H9 (cell line): ENCODE measurements around the gene NAPEPLD. TPM values are rescaled to one million over a fixed set of nuclear protein-coding genes. Genes with fewer than 3 reads are reported as not detected.

Source experiments
- DNase-seq: peaks from one replicate; pipeline ENCODE4 v3.0.0-alpha.2; 2017
- H2AFZ ChIP-seq: one replicate; pipeline ENCODE4 v1.6.1; 2013; ENCODE audit warnings: mild to moderate bottlenecking, low read length, control low read depth, moderate library complexity
- H2AK5ac ChIP-seq: 2 replicates; pipeline ENCODE4 v1.6.1; 2013; ENCODE audit warnings: low read length, control low read depth, mixed read lengths; ENCODE audit not compliant: insufficient read length
- H2BK120ac ChIP-seq: one replicate; pipeline ENCODE4 v1.6.1; 2013; ENCODE audit warnings: low read depth, mild to moderate bottlenecking, low read length, control low read depth, inconsistent platforms; ENCODE audit not compliant: poor library complexity, severe bottlenecking
- H2BK12ac ChIP-seq: 2 replicates; pipeline ENCODE4 v1.6.1; 2013; ENCODE audit warnings: low read length, control low read depth, mixed read lengths, low read depth; ENCODE audit not compliant: insufficient read length
- H2BK15ac ChIP-seq: 2 replicates; pipeline ENCODE4 v1.6.1; 2013; ENCODE audit warnings: low read depth, low read length, control low read depth
- H2BK20ac ChIP-seq: one replicate; pipeline ENCODE4 v1.6.1; 2013; ENCODE audit warnings: low read depth, mild to moderate bottlenecking, low read length, control low read depth, inconsistent platforms; ENCODE audit not compliant: poor library complexity, severe bottlenecking
- H2BK5ac ChIP-seq: 2 replicates; pipeline ENCODE4 v1.6.1; 2013; ENCODE audit warnings: low read length, control low read depth, mixed read lengths; ENCODE audit not compliant: insufficient read length
- H3K14ac ChIP-seq: 2 replicates; pipeline ENCODE4 v1.6.1; 2013; ENCODE audit warnings: low read length, control low read depth; ENCODE audit not compliant: insufficient read depth
- H3K18ac ChIP-seq: 2 replicates; pipeline ENCODE4 v1.6.1; 2013; ENCODE audit warnings: low read depth, mild to moderate bottlenecking, mixed read lengths, low read length, control low read depth; ENCODE audit not compliant: insufficient read length
- H3K23ac ChIP-seq: 2 replicates; pipeline ENCODE4 v1.6.1; 2013; ENCODE audit warnings: low read length, control low read depth, mixed read lengths, low read depth; ENCODE audit not compliant: insufficient read length
- H3K23me2 ChIP-seq: 2 replicates; pipeline ENCODE4 v1.6.1; 2013; ENCODE audit warnings: low read depth, mild to moderate bottlenecking, mixed read lengths, low read length, control low read depth; ENCODE audit not compliant: insufficient read length, poor library complexity, severe bottlenecking
- H3K27ac ChIP-seq: 2 replicates; pipeline ENCODE4 v1.5.1; 2013; ENCODE audit warnings: low read length, control low read depth, mixed read lengths, low read depth; ENCODE audit not compliant: insufficient read length
- H3K27me3 ChIP-seq: 2 replicates; pipeline ENCODE4 v1.6.1; 2013; ENCODE audit warnings: low read length, control low read depth, inconsistent platforms; ENCODE audit not compliant: insufficient read depth
- H3K4ac ChIP-seq: 2 replicates; pipeline ENCODE4 v1.6.1; 2013; ENCODE audit warnings: low read depth, mild to moderate bottlenecking, control low read depth, inconsistent platforms, low read length, moderate library complexity
- H3K4me1 ChIP-seq: 2 replicates; pipeline ENCODE4 v1.6.1; 2013; ENCODE audit warnings: low read length, control low read depth, inconsistent platforms; ENCODE audit not compliant: insufficient read depth
- H3K4me2 ChIP-seq: 2 replicates; pipeline ENCODE4 v1.6.1; 2013; ENCODE audit warnings: low read length, control low read depth, mixed read lengths; ENCODE audit not compliant: insufficient read length, insufficient read depth
- H3K56ac ChIP-seq: 2 replicates; pipeline ENCODE4 v1.6.1; 2013; ENCODE audit warnings: low read depth, mild to moderate bottlenecking, mixed read lengths, low read length, control low read depth; ENCODE audit not compliant: insufficient read length
- H3K79me1 ChIP-seq: 2 replicates; pipeline ENCODE4 v1.6.1; 2013; ENCODE audit warnings: low read depth, mild to moderate bottlenecking, moderate library complexity, low read length, control low read depth, inconsistent platforms; ENCODE audit not compliant: insufficient read depth, poor library complexity, severe bottlenecking
- H3K79me2 ChIP-seq: 2 replicates; pipeline ENCODE4 v1.6.1; 2013; ENCODE audit warnings: low read length, control low read depth, inconsistent platforms; ENCODE audit not compliant: insufficient read depth
- H3K9ac ChIP-seq: 2 replicates; pipeline ENCODE4 v1.6.1; 2013; ENCODE audit warnings: low read length, control low read depth, mixed read lengths; ENCODE audit not compliant: insufficient read length; ENCODE audit errors: extremely low read depth
- H3K9me3 ChIP-seq: one replicate; pipeline ENCODE4 v1.6.1; 2013; ENCODE audit warnings: low read depth, low read length, inconsistent platforms; ENCODE audit not compliant: control insufficient read depth
- H3T11ph ChIP-seq: one replicate; pipeline ENCODE4 v1.6.1; 2013; ENCODE audit warnings: mild to moderate bottlenecking, low read length, control low read depth, inconsistent platforms
- H4K20me1 ChIP-seq: one replicate; pipeline ENCODE4 v1.6.1; 2013; ENCODE audit not compliant: control insufficient read depth, insufficient read length, insufficient read depth
- H4K5ac ChIP-seq: 2 replicates; pipeline ENCODE4 v1.6.1; 2013; ENCODE audit warnings: low read depth, mild to moderate bottlenecking, mixed read lengths, low read length, control low read depth; ENCODE audit not compliant: insufficient read length
- H4K8ac ChIP-seq: replicated peaks from 2 replicates; pipeline ENCODE4 v1.6.1; 2013; ENCODE audit warnings: low read length, control low read depth, mixed read lengths, low read depth; ENCODE audit not compliant: insufficient read length
- H4K91ac ChIP-seq: 2 replicates; pipeline ENCODE4 v1.6.1; 2013; ENCODE audit warnings: low read depth, mild to moderate bottlenecking, moderate library complexity, mixed read lengths, low read length, control low read depth; ENCODE audit not compliant: insufficient read length
- H3K27ac Mint-ChIP-seq, 3 experiments: 2 replicates in 2 of 3; 3 replicates in 1 of 3; pipeline ENCODE4 v1.8.0; 2020 to 2021; ENCODE audit warnings: mixed read lengths in 3 of 3, mild to moderate bottlenecking in 1 of 3, moderate library complexity in 1 of 3
- H3K27me3 Mint-ChIP-seq: 2 replicates; pipeline ENCODE4 v1.8.0; 2021; ENCODE audit warnings: low read depth, mild to moderate bottlenecking, moderate library complexity, mixed read lengths
- H3K36me3 Mint-ChIP-seq, 3 experiments: 2 replicates in 2 of 3; 3 replicates in 1 of 3; pipeline ENCODE4 v1.8.0; 2020 to 2021; ENCODE audit warnings: low read depth in 3 of 3, mixed read lengths in 3 of 3; ENCODE audit not compliant: insufficient read depth in 1 of 3
- H3K4me1 Mint-ChIP-seq, 2 experiments: 2 replicates each; pipeline ENCODE4 v1.8.0; 2020; ENCODE audit warnings: mixed read lengths in 2 of 2
- H3K4me3 Mint-ChIP-seq, 2 experiments: 2 replicates in 1 of 2; 3 replicates in 1 of 2; pipeline ENCODE4 v1.8.0; 2020 to 2021; ENCODE audit warnings: mild to moderate bottlenecking in 2 of 2, mixed read lengths in 2 of 2, moderate library complexity in 1 of 2
- H3K9me3 Mint-ChIP-seq, 2 experiments: 2 replicates in 1 of 2; 3 replicates in 1 of 2; pipeline ENCODE4 v1.8.0; 2020; ENCODE audit warnings: mild to moderate bottlenecking in 2 of 2, mixed read lengths in 2 of 2, moderate library complexity in 1 of 2
- total RNA-seq: library from RNA; stranded (reverse); gene quantifications from 2 replicates; pipeline ENCODE4 v1.2.1, GENCODE V29; 2021
- TF ChIP-seq, protein P1 (sequence below): fragments of 200-600 bp; sonication (generic); conservative IDR thresholded peaks from 3 replicates; pipeline ENCODE4 v1.8.0; 2021; ENCODE audit warnings: antibody characterized with exemption, mild to moderate bottlenecking

The NAPEPLD gene
- total RNA-seq, 1 experiment from 2014 or later = 9.3 TPM

DNA sequence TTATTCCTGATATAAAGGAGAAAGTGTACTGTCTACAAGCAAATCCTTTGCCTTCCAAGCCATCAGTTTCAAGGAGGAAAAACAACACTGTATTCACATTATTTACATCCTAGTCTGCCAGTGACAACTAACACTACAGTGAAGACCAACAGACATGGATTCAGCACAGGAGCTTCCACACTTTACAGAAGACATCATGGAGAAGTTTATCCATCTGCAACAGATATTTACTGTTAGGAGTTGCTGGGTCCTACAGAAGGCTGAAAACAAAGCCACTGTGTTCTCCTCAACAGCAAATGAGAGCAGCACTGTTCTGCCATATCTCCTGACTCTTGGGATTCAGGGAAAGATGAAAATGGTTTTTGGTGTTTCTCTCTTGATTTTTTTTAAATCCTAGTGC is 31.9 kb downstream of the NAPEPLD start:
- no peak overlapping the region for H3K56ac ChIP-seq
- no peak overlapping the region for H2BK120ac ChIP-seq
- no peaks in the 10 kb centered on the region for H3K23me2 ChIP-seq
- Mint-ChIP-seq H3K9me3 (no peaks in the 10 kb centered on the region), H3K27me3 (no peaks in the 10 kb centered on the region), H3K36me3 (peaks cover 12 to 16% (median 15%) of the 10 kb centered on the region in 3 experiments; a peak in 6 of 7 replicates), H3K4me1 (no peaks in the 10 kb centered on the region), H3K4me3 (no peak overlapping the region), H3K27ac (no peak overlapping the region)
- no peaks in the 10 kb centered on the region for H3K79me1 ChIP-seq
- H2AK5ac ChIP-seq = no peak overlapping the region
- no peak overlapping the region for H4K91ac ChIP-seq
- no peak overlapping the region for H3K27ac ChIP-seq
- no peak overlapping the region for H2BK12ac ChIP-seq
- H4K20me1 ChIP-seq = no peaks in the 10 kb centered on the region
- no peak overlapping the region for H3K4ac ChIP-seq
- no peak overlapping the region for H3K18ac ChIP-seq
- no peak overlapping the region for H2AFZ ChIP-seq
- no peaks in the 10 kb centered on the region for H3K9me3 ChIP-seq
- H3K23ac ChIP-seq = no peak overlapping the region
- TF ChIP-seq, protein P1, sequence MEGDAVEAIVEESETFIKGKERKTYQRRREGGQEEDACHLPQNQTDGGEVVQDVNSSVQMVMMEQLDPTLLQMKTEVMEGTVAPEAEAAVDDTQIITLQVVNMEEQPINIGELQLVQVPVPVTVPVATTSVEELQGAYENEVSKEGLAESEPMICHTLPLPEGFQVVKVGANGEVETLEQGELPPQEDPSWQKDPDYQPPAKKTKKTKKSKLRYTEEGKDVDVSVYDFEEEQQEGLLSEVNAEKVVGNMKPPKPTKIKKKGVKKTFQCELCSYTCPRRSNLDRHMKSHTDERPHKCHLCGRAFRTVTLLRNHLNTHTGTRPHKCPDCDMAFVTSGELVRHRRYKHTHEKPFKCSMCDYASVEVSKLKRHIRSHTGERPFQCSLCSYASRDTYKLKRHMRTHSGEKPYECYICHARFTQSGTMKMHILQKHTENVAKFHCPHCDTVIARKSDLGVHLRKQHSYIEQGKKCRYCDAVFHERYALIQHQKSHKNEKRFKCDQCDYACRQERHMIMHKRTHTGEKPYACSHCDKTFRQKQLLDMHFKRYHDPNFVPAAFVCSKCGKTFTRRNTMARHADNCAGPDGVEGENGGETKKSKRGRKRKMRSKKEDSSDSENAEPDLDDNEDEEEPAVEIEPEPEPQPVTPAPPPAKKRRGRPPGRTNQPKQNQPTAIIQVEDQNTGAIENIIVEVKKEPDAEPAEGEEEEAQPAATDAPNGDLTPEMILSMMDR = no peak
- no peaks in the 10 kb centered on the region for H3K4me1 ChIP-seq
- H4K5ac ChIP-seq = no peak overlapping the region
- DNase-seq = no peak
- H3K4me2 ChIP-seq = no peak overlapping the region
- no peak overlapping the region for H2BK15ac ChIP-seq
- H4K8ac ChIP-seq = no peak overlapping the region
- H2BK5ac ChIP-seq = no peak overlapping the region
- no peak overlapping the region for H3K14ac ChIP-seq
- no peak overlapping the region for H2BK20ac ChIP-seq
- no peak overlapping the region for H3K9ac ChIP-seq
- no peaks in the 10 kb centered on the region for H3K79me2 ChIP-seq
- no peaks in the 10 kb centered on the region for H3K27me3 ChIP-seq
- no peak overlapping the region for H3T11ph ChIP-seq
